Measurements from ENCODE around the gene AKIRIN2.

DNA sequence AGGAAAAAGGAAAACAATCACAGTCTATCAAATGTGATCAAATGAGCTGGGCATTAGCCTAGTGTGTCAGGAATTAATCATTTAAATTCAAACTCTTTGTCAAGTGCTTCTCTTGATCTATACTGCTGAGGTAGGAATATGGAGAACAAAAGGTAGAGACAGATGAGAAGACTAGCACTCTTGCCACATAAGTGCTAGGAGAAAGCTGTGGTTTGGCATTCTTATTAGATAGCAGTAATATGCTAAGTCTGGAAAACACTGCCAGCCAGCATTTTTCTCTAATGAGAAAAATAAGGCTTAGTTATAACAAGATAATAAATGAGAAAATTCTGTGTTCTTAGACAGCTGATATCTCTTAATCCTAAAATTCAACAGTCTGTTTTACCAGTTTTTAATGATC, 73.2 kb downstream of the AKIRIN2 start:
- TF ChIP-seq RUNX1 (IDR thresholded peaks at IDR 0.05; ENCODE audit: low read depth) (no peak), KLF13 (tag; IDR thresholded peaks at IDR 0.05; ENCODE audit: borderline replicate concordance, low read depth) (no peak), POLR2AphosphoS5 (IDR thresholded peaks at IDR 0.05; ENCODE audit: control insufficient read depth, insufficient read depth, low read depth, low read length) (no peak)
